Activated CD4-positive, CD25-positive, alpha-beta regulatory T cell treated with anti-CD3 and anti-CD28 coated beads, Interleukin-2, amount 50 U/mL, for 72 hours (primary cell): ENCODE results near the gene ZNF143.
"Not testable (repeated sequence)": the region's sequence is repeated elsewhere in the genome, so short reads cannot be mapped to it uniquely, and the experiment has no call there.

ENCODE experiments used
- DNase-seq: peaks from one replicate; pipeline ENCODE4 v3.0.0; 2021

The ZNF143 gene

DNA sequence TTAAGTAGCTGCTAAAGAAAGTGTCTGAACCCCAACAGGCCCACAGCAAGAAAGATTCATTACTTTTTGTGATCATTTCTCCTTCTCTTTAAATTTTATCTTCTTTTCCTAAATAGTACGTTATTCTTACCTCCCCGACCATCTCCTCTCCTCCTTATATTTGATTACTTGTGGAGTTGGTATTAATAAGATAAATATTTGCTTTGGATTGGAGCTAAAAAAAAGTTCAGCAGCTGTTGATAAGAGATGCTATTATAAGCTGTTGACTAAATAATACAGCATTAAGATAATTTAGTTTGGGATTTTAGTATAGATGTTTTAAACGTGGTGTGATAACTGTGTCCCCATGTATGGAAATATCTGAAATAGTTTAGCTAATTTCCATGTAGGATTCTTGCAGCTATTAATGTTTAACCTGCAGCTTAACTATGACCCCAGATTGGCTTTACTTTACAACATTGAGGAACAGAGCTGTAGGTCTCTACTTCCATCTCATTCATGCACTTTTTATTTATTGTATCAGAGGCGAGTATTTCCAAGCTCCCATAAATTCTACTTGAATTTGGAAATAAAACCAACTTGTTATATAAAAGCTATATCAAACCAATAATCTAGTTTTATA, 37.8 kb downstream of the ZNF143 start:
- DNase-seq, result no peak

DNA sequence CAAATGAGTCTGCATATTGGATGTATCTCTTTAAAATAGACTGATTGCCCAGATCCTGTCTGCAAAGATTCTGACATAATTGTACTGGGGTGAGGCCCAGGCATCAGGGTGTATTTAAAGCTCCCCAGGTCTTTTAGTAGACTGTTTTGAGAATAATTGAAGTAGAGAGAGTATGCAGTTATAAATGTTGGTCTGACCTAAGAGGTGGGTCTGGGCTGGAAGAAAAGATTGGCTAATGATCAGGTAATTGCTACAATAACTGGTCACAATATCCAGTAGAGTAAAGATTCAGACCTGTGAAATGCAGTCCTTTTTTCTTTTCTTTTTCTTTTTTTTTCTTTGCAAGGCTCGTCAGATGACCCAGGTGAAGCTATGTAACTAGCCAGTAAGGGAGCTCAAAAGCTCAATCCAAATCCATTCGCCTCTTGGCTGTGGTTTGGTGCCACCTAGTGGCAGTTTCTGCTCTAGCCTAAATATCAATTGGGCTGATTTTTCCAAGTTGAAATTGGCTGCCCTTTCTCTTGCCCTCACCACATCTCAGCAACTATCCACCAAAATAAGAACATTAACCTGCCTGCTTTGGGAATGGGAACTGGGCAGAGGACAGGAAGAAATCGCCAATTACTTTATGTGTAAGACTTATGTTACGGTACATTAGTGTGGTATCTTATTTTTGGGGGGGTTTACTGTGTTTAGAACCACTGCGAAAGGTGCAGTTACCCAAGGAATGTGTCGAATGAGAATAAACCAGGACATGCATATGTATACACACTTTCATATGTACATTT, 45.9 kb downstream of the ZNF143 start:
- DNase-seq, result peak; percentile 70

DNA sequence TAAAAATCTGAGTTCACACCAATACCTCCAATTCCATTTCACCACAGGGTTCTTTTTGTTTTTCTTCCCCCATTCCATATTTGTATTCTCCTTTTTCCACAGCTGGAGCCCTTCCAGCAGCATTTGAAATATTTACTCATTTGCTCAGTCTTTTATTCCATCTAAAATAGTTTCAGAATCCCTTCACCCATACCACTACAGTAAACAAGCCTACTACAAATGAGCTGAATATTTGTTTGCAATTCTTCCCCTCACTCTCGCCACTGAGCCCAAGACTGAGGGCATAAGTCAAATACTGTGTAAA, 46.4 kb downstream of the ZNF143 start:
- no peak for DNase-seq

GRCh38 chr11:9509041-9509440, 48.2 kb downstream of the ZNF143 start:
- DNase-seq, result no peak

DNA sequence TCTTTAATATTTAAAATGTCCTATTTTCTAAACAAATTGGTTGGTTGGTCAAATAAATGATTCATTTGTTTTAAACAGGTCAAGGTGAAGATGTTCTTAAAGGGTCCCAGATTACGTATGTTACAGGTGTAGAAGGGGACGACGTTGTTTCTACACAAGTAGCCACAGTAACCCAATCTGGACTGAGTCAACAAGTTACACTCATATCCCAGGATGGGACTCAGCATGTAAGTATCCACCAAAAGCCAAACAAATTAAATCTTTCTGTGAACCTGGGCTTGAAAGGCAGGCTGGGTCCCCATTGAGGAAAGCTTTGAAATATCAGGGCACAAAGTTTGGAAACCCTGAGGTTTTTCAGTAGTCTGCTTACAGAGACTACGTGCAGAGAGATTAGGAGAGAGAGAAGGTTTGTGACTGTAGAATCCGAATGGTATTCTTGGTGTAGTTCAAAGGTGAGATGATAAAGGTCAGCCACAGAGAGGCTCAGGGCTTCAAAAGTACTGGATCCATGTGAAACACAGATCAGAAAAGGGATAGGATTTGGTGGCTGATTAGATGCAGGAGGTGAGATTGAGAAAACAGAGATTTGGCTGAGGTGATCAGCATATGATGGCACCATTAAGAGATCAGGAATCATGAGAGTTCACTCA, 51.7 kb downstream of the ZNF143 start:
- DNase-seq, result no peak

GRCh38 chr11:9514576-9514975, 53.8 kb downstream of the ZNF143 start:
- DNase-seq, result not testable (repeated sequence)

DNA sequence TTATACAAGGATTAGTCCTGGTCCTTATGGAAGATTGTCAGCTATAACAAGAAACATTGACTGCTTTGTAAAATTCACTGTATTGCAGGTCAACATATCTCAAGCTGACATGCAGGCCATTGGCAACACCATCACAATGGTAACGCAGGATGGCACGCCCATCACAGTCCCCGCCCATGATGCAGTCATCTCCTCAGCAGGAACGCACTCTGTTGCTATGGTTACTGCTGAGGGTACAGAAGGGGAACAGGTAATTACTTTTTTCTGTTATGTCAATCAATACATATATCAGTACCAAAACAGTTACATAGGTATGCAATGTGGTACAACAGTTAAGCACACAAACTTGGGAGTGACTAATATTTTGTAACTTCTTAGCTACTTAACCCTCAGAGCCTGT, 55.3 kb downstream of the ZNF143 start:
- DNase-seq, result no peak

DNA sequence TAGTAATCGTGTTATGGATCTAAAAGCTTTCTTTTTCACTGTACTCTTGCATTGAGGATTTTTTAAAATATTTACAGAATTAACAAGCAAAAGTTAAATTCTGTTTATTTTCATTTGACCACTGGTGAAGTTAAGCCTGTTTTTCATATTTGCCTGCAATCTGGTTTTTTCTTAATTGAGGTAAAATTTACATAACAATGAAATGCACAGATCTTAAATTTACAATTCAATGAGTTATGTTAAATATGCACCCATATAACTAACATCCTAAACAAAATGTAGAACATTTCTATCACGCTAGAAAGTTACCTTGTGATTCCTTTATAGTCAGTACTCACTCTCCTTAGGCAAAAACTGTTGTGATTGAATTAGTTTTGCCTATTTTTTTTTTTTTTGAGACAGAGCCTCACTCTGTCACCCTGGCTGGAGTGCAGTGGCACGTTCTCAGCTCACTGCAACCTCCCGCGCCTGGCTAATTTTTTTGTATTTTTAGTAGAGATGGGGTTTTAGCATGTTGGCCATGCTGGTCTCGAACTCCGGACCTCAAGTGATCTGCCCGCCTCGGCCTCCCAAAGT, 58.1 kb downstream of the ZNF143 start:
- no peak for DNase-seq

DNA sequence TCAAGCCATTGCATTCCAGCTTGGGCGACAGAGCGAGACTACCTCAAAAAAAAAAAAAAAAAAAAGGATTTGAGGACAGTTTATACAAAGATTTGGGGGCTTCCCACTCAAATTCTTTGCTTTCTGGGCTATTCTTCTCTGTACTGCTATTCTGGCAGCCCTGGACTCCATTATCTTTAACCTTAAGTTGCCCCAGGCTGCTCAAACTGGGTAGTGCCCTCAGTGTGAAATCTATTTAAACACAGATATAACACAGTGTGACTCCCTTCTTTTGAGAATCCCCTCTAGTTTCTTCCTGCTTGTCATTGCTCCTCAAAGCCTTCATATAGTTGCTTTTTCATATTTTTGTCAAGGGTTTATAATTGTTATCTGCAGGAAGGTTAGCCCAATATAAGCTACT, 63.2 kb downstream of the ZNF143 start:
- no peak for DNase-seq

GRCh38 chr11:9525116-9525515, 64.3 kb downstream of the ZNF143 start:
- no peak for DNase-seq

DNA sequence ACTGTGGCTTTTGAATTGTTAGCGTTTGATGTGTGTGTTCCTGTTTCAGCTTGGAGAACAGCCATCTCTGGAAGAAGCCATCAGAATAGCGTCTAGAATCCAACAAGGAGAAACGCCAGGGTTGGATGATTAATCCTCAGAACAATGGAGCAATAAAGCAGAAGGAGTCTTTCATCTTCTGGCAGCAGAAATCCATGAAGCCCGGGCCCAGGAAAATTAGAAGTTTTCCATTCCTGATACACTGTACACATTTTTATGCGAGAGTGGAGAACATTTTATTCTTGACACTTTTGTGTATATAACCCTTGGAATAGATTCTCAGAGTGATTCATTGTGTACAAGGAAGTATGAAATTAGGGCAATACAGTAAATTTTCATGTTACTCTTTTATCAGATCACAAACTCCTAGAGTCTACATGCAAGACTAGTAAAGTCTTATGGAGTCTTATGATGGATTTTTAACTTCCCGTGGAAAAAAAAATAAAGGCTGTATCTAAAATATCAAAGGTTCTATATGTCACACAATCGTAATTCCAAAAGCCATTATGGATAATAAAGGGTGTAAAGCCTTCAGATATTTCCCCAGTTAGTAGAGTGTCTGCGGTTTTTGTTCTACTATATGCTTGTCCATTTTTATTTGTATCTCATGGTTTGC, 66.8 kb downstream of the ZNF143 start:
- DNase-seq, result no peak

GRCh38 chr11:9528136-9528501, 67.3 kb downstream of the ZNF143 start:
- DNase-seq, result no peak

DNA sequence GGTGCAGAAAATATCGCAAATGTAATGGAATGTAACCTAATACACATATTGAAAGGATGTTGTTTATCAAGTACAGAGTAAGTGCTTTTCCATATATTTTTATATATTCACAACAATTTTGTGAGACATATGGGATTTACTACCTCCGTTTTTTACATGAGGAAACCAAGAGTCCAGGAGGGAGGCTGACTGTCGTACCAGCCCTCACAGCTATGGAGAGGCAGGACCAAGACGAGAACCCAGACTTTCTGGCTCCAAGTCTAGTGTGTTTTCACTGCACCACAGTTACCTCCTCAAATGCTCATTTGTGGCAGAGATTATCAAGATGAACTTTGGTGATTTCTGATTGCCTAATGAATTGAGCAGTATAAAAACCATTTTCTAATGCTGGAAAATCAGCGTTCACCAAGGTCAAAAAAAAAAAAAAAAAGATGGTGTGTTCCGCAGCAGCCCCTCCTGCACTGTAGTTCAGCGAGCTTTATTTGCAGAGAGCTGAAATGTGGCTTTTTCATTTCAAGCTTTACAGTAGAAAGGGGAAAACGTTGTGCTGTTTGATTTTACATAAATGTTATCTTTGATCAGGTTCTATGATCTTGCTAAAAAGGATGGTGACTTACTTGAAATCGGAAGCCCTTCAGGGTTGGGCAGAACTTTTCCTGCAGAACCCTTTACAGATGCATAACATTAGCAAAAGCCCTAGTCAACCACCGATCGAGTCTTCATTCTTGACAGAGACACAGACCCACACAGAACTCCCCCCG, 67.9 kb downstream of the ZNF143 start:
- DNase-seq, result no peak

GRCh38 chr11:9529334-9529650, 68.5 kb downstream of the ZNF143 start:
- no peak for DNase-seq

DNA sequence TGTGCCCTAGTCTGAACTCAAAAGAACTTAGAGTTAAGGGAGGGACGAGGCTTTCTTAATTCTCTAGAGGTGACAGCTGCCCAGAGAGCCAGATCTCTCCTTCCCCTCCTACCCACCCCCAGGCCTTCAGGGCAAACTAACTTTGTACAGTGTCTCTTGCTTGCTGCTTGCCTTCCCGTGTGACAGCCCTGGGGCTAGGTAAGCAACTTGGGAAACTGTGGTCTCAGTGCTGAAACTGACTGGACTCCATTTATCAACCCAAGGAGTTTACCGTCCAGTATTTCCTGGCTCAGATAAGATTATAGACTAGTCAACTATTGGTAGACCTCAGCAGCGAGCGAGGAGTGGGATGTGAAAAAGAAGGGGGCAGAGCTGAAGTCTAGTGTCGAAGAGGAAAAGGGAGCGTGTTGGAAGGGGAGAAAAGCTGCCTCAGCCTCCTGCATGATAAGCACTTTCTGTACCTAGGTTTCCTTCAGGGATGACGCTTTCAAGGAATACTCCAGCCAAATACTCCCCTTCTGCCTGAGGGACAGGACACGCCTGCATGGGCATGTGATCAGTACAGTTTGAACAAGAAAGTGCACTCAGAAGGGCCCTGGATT, 69.3 kb downstream of the ZNF143 start:
- no peak for DNase-seq

DNA sequence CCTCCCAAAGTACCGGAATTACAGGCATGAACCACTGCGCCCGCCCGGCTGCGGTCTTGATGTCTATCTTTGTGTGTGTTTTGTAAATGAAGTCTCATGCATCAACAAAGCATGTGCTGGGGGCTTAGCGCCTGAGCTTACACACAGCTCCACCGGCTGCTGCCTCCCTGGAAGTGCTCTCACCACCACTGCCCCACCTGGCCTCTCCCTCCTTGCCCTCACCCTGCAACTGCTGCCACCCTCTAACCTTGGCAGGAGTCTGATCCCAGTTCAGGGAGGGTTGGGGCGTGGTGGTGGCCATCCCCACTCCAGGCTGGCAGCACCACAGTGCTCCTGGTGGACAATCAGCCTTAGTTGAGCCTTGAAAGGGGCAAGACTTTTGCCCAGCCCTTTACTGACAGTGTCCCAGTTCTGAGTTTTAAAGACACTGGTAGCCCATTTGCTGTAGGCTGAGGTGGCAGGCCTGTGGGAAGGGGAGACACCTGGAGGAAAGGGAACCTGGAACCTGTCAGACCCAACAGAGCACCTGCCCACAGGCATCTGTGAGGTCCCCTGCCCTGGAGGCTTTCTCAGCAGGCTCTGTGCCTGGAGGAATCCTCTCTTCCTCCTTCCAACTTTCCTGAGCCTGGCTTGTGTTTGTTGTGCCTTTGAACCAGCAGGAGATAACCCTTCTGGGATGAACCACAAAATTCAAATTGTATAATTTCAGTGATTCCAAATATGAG, 70.3 kb downstream of the ZNF143 start:
- no peak for DNase-seq

GRCh38 chr11:9533058-9533457, 72.2 kb downstream of the ZNF143 start:
- no peak for DNase-seq

DNA sequence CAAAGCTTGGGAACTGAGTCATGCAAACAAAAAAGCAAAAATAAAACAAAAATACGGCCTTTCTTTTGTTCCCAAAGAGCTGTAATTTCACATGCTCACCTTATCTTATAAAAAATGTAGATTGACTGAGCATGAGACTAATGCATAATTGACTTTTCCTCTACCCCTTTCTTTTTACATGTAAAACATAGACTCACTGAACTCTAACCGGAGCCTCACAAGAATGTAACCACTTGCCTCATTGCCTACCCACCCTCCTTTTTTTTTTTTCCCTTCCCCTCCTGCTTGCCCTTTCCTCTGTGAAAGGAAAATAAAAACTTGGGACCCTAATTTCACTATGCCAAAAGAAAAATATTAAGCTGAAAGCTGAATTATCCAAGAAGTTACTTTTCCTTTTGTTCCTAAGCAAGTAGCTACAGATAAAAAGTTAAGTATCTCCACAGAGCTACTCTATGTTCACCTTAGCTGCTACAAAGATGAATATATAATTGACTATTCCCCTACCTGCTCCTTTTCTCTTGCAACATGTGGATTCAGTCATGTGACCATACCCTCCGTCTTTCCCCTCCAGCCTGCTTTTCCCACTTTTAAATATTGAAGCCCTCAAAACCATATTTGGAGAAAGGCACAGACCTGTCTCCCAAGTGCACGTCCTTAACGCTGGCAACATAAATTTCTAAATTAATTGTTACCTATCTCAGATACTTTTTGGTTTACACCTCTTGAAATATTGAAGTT, 73.1 kb downstream of the ZNF143 start:
- DNase-seq, result no peak

DNA sequence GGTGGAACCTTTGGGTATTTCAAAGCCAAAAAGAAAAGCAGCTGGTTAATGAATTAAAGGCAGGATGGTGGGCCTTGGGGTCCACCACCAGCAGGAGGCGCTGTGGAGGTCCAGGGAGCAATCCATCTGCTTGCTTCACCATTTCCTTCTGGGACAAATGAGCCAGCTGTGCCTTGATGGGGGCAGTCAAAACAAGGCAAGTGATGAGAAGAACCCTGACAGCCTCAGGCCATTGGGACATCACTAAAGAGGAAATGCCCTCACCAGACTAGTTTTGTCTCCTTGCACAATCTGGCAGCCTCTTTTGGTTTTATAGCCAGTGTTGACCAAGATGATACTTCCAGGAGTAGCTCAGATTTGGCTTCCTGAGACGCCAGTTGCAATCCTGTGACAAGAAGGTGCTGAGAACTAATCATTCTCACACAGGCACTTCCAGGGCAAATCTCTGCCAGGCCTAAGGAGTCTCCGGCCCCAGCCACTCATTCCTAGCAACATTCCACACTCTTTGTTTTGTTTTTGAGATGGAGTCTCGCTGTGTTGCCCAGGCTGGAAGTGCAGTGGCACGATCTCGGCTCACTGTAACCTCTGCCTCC, 74.5 kb downstream of the ZNF143 start:
- peak; percentile 84 for DNase-seq

GRCh38 chr11:9538548-9538947, 77.7 kb downstream of the ZNF143 start:
- no peak for DNase-seq

GRCh38 chr11:9549216-9549615, 88.4 kb downstream of the ZNF143 start:
- DNase-seq, result not testable (repeated sequence)
